ENCODE measurements around the gene MOB2. TPM values are rescaled to one million over a fixed set of nuclear protein-coding genes. Genes with fewer than 3 reads are reported as not detected.

The MOB2 gene
- total RNA-seq, 4 donors from 2014 or later: 63.8 to 104 (median 95.8) TPM

DNA sequence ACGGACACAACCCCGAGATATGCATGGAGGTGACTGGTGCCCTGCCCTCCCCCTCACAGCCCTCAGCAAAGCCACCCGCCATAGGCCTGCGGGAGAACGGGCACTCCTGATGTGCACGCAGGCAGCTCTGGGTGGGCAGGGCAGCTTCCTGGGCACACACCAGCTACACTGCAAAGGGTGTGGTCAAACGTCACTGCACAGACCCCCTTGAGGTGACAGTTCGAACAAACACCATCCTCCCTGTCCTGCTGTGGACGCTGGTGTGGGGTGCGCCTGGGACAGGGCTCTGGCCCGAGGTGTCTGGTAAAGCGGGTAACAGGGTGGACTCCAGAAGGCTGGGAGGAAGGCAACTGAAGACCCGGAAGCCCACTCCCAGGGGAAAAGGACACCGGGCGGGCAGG lies 21.9 kb upstream of the MOB2 start:
- DNase-seq (ENCODE audit: low spot score in 2 of 2): no peak
- 75% methylated on average over 2 of the region's 15 CpGs for WGBS
- H3K36me3 ChIP-seq: no peaks in the 10 kb centered on the region
- no peak overlapping the region for H3K4me3 ChIP-seq
- H3K27me3 ChIP-seq: no peaks in the 10 kb centered on the region
- H3K9me3 ChIP-seq: no peaks in the 10 kb centered on the region
- H3K4me1 ChIP-seq: peaks cover 47% of the 10 kb centered on the region
- H3K27ac ChIP-seq: no peak overlapping the region
- TF ChIP-seq POLR2AphosphoS5 (IDR thresholded peaks at IDR 0.05): no peak
- TF ChIP-seq, protein P1, sequence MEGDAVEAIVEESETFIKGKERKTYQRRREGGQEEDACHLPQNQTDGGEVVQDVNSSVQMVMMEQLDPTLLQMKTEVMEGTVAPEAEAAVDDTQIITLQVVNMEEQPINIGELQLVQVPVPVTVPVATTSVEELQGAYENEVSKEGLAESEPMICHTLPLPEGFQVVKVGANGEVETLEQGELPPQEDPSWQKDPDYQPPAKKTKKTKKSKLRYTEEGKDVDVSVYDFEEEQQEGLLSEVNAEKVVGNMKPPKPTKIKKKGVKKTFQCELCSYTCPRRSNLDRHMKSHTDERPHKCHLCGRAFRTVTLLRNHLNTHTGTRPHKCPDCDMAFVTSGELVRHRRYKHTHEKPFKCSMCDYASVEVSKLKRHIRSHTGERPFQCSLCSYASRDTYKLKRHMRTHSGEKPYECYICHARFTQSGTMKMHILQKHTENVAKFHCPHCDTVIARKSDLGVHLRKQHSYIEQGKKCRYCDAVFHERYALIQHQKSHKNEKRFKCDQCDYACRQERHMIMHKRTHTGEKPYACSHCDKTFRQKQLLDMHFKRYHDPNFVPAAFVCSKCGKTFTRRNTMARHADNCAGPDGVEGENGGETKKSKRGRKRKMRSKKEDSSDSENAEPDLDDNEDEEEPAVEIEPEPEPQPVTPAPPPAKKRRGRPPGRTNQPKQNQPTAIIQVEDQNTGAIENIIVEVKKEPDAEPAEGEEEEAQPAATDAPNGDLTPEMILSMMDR (IDR thresholded peaks at IDR 0.05): no peak
- no peak for TF ChIP-seq POLR2A (IDR thresholded peaks at IDR 0.05)
- no peak for TF ChIP-seq EP300 (IDR thresholded peaks at IDR 0.05)

DNA sequence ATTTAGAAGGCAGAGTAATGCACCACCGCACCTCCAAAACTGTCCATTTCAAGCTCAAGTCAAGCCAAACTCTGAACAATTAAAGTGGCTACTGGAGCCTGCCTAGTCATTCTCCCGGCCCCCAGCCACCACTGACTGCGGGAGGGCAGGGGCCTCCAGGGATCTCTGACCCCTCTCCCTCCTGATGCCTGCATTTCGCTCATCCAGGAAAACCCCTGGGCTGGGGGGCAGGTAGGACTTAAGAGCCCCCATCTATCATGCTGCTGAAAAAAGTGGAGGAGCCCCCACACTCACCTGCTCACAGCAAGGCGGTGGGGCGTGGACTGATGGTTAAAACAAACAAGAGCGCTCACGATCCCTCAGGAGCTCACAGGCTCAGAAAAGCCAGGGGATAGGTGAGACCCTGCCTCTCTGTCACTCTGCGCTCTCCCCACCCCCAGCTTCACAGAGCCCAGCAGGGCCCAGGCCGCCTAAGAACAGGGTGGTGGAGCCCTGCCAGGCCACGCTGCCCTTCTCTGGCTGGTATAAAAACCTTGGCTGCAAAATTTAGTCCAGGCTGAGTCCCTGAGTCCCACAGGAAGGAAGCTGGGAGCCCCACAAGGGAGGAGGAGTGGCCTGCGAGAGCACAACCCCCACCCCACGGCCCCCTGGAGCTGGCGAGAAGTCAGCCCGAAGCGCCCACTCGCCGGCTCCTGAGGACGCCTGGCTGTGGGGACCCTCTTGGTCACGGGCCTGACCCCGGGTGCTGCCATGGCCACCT lies 21.0 kb upstream of the MOB2 start:
- Histone ChIP-seq H3K4me3 (no peak overlapping the region), H3K9me3 (no peaks in the 10 kb centered on the region), H3K4me1 (peaks cover 48% of the 10 kb centered on the region), H3K27me3 (no peaks in the 10 kb centered on the region), H3K27ac (no peak overlapping the region), H3K36me3 (no peaks in the 10 kb centered on the region)
- TF ChIP-seq, protein P1 (IDR thresholded peaks at IDR 0.05): no peak
- no peak for TF ChIP-seq EP300 (IDR thresholded peaks at IDR 0.05)
- TF ChIP-seq POLR2A (IDR thresholded peaks at IDR 0.05): no peak
- no peak for TF ChIP-seq POLR2AphosphoS5 (IDR thresholded peaks at IDR 0.05)
- 89% methylated on average over 8 of the region's 21 CpGs for WGBS
- DNase-seq (ENCODE audit: low spot score in 2 of 2): no peak

DNA sequence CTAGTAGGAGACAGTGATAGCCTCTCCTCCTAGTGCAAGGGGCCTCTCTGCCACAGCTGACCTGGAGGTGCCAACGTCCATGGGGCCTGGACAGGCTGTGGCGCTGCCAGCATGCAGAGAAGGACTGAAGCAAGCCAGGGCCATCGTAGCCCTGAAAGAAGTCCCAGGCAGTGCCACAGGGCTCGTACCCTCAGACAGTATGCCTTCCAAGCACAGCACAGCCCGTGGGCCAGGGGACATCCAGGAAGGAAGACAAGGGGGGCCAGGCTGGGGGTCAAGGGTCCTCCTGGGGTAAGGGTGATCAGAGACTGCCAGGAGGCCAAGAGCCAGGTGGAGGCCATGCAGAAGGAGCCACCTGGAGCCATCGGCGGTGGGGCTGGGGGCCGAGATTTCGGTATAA lies 20.4 kb upstream of the MOB2 start:
- no peaks in the 10 kb centered on the region for H3K9me3 ChIP-seq
- no peak for DNase-seq (ENCODE audit: low spot score in 2 of 2)
- WGBS: 85% methylated on average over 7 of the region's 9 CpGs
- peaks cover 54% of the 10 kb centered on the region for H3K4me1 ChIP-seq
- H3K27ac ChIP-seq: no peak overlapping the region
- H3K36me3 ChIP-seq: no peaks in the 10 kb centered on the region
- no peak for TF ChIP-seq POLR2AphosphoS5 (IDR thresholded peaks at IDR 0.05)
- H3K27me3 ChIP-seq: no peaks in the 10 kb centered on the region
- H3K4me3 ChIP-seq: no peak overlapping the region

DNA sequence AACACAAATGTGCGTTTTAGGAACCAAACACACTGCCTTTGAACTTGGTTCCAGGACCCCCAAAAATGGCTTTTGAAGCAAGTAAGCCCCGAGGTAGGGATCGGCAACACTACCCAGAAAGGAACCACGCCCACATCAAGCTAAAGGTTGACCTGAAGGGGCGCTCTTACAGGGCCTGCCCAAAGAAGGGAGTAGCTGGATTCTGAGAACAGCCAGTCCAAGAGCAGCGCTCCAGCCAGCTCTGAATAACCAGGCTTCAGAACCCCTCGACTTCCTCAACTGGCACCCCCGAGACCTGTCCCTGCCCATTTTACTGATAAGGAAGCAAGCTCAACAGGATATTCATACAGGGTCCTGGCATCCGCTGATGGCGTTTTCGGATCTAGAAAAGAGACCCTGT lies 18.9 kb upstream of the MOB2 start:
- DNase-seq (ENCODE audit: low spot score in 2 of 2): no peak
- TF ChIP-seq EP300 (IDR thresholded peaks at IDR 0.05): no peak
- TF ChIP-seq, protein P1 (IDR thresholded peaks at IDR 0.05): no peak
- TF ChIP-seq POLR2AphosphoS5 (IDR thresholded peaks at IDR 0.05): no peak
- TF ChIP-seq POLR2A (IDR thresholded peaks at IDR 0.05): no peak

DNA sequence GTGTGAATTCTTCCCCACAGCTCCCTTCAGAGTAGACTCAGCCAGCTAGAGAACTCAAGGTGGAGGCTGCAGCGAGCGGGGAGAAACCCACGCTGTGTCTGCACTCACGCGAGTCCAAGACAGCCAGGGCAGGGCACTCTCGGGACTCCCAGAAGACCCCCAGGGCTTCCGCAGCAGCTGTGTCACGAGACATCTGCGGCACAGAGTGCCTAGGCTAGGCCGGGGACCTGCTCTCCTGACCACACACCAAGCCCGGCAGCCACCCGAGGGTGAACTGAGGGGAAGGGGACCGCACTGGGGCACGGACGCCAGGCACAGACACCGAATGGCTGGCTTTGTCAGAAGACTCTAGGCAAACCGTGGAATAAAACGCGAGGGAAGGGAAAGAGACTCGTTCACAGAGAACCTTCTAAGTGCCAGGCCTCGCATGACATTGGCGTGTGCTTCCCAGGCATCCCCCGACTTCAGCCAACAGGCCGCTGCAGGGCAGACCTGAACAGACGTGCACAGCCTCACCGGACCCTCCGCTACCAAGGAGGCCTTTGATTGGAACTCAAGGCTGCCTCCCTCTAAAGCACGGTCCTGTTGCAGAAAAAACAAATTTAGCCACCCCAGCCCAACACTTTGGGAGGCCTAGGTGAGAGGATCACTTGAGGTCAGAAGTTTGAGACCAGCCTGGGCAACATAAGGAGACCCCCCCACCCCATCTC lies 18.2 kb upstream of the MOB2 start:
- H3K9me3 ChIP-seq: no peaks in the 10 kb centered on the region
- 83% methylated on average over 9 of the region's 28 CpGs for WGBS
- H3K36me3 ChIP-seq: peaks cover 5% of the 10 kb centered on the region
- DNase-seq (ENCODE audit: low spot score in 2 of 2): no peak
- no peaks in the 10 kb centered on the region for H3K27me3 ChIP-seq
- TF ChIP-seq POLR2AphosphoS5 (IDR thresholded peaks at IDR 0.05): no peak
- TF ChIP-seq, protein P1 (IDR thresholded peaks at IDR 0.05): no peak
- TF ChIP-seq POLR2A (IDR thresholded peaks at IDR 0.05): no peak
- no peak for TF ChIP-seq EP300 (IDR thresholded peaks at IDR 0.05)
- no peak overlapping the region for H3K27ac ChIP-seq
- H3K4me3 ChIP-seq: no peak overlapping the region
- peaks cover 72% of the 10 kb centered on the region for H3K4me1 ChIP-seq

More for the DNA sequence above, 18.9 kb upstream of the MOB2 start:
- 93% methylated on average over 11 of the region's 11 CpGs for WGBS
- peaks cover 69% of the 10 kb centered on the region for H3K4me1 ChIP-seq
- no peaks in the 10 kb centered on the region for H3K9me3 ChIP-seq
- H3K27ac ChIP-seq: no peak overlapping the region
- H3K4me3 ChIP-seq: no peak overlapping the region
- no peaks in the 10 kb centered on the region for H3K27me3 ChIP-seq
- peaks cover 2% of the 10 kb centered on the region for H3K36me3 ChIP-seq

Measured in suprapubic skin (tissue), 4 donors.